HG03108 (cell line): ENCODE measurements around the gene MBNL1.
A peak's percentile ranks its signal among the peaks of the same experiment; 100 is the strongest.
"Not testable (repeated sequence)": the region's sequence is repeated elsewhere in the genome, so short reads cannot be mapped to it uniquely, and the experiment has no call there.

ENCODE experiments used
- ATAC-seq: cut with Tn5 transposase; IDR thresholded peaks from one replicate; pipeline ENCODE4 v1.9.1; 2021; ENCODE audit warnings: moderate library complexity; ENCODE audit not compliant: unreplicated experiment

The MBNL1 gene

DNA sequence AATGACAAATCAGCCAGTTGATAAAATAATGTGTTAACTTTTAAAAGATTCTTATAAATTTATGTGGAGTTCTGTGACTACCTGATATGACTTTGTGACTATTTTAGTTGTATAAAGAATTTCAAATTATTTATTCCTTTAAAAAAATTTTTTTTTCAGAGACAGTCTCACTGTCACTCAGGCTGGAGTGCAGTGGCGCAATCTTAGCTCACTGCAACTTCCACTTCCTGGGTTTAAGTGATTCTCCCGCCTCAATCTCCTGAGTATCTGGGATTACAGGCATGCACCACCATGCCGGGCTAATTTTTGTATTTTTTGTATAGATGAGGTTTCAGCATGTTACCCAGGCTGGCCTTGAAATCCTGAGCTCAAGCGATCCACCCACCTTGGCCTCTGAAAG is 48.5 kb downstream of the MBNL1 start:
- ATAC-seq: no peak

- no peak for ATAC-seq
Measured at GRCh38 chr3:152317956-152318355, 49.2 kb downstream of the MBNL1 start.

DNA sequence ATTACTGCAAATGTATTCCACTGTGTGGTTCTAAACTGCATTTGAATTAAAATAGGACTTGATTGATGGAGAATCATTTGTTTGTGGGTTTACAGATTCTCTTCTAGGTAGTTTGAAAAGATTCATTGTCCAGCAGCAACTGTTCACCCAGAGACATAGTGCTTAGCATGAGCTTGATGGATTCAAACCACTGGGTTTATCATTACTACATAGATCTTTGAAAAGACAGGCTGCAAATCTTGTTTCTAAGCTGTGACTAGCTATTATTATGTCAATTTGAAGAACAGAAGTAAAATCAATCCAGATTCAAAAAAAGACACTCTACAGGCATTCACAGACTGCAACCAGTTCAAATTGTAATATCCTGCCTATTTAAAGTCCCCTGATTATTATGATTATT is 49.8 kb downstream of the MBNL1 start:
- no peak for ATAC-seq

DNA sequence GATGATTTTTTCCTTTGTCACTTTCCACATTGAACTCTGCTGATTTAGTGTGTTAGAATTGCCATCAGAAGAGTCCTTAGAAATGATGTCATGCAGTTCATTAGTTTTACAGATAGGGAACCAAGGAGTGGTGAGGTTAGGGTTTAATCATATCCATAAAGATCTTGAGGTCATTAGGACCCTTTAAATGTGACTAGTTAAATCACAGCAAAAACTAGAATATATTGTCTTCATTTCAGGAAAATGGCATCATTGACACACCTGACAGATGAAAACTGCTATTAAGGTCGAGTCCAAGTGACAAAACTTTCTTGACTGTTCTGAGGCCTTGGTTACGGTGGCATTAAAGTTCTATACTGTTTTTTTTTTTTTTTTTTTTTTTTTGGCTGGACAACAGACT is 50.5 kb downstream of the MBNL1 start:
- no peak for ATAC-seq

- no peak for ATAC-seq
Measured at GRCh38 chr3:152319831-152320617, 51.3 kb downstream of the MBNL1 start.

DNA sequence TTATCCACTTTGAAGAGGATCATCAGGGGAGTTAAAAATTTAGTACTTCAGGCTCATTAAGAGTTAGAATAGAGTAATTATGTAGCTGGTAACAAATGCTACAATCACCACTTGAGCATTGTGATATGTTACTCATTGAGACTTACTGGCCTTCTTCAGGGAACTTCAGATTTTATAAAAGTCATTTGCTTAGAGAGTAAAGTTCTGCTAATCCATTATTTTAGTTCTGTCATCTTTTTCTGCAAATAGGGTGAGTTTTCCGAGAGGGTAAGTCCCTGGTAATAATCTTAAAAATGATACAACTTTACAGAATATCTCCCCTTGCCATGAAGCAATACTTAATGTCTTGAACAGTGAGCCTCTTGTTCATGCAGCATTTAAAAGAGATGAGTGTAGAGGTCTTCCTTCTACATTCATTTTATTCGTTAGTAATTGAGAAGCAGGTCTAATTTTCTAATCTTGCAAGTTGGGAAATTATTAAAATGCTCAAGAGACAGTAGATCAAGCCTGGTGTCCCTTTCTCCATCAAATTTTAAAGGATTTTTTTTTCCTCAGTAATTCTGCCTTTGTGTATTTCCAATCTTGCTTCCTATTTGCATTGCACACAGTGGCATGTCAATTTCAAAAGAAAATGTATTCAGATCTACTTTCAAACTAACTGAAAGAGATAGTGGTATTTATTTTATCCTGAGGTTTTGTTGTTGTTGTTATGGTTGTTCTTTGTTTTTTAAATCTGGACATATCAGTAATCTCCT is 52.6 kb downstream of the MBNL1 start:
- no peak for ATAC-seq

DNA sequence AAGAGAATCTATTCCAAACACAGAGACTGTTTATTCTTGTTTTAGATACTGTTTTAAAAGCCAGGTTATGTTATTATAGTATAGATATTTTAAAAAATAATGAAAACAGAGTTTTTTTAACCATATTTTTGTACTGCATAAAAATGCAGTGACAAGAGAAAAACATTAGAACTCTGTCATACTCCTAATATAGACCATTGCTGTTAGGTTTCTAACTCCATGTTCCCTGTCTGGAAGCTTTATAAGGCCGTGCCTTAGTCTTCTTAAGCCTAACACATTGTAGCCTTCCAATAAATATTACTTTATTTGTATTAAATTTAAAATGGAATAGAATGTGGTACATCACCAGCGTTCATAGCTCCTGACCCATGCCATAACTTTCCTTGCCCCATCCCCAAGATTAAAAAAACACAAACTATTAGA is 53.2 kb downstream of the MBNL1 start:
- no peak for ATAC-seq

- ATAC-seq: peak; percentile 56
Measured at GRCh38 chr3:152322756-152323155, 54.0 kb downstream of the MBNL1 start.

- ATAC-seq: peak; percentile 71
Measured at GRCh38 chr3:152323834-152324233, 55.1 kb downstream of the MBNL1 start.

DNA sequence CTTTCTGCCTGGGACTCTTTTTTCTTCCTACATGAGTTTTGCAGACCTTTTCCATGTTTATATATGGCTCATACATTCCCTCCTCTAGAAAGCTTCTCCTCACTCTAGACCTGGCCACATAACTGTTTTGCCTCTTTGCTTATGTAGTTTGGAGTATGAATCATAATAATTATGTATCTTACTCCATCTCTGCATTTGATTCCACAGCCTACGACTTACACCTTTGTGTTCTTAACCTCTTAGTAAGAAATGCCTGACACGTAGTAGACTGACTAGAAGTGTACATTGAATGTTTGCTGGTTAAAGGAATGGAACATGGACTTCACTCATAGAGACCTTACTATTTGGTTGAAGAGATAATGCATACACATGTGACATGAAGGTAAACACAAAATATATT is 56.4 kb downstream of the MBNL1 start:
- ATAC-seq: no peak

DNA sequence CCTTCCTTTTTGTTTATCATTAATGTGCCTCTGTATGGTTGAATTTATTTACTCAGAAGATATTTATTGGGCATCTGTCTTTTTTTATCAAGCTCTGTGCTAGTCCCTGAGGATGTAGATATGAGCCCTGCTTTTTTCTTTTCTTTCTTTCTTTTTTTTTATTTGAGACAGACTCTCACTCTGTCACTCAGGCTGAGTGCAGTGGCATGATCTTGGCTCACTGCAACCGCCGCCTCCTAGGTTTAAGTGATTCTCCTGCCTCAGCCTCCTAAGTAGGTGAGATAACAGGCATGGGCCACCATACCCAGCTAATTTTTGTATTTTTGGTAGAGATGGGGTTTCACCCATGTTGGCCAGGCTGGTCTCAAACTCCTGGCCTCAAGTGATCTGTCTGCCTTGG is 58.5 kb downstream of the MBNL1 start:
- no peak for ATAC-seq

DNA sequence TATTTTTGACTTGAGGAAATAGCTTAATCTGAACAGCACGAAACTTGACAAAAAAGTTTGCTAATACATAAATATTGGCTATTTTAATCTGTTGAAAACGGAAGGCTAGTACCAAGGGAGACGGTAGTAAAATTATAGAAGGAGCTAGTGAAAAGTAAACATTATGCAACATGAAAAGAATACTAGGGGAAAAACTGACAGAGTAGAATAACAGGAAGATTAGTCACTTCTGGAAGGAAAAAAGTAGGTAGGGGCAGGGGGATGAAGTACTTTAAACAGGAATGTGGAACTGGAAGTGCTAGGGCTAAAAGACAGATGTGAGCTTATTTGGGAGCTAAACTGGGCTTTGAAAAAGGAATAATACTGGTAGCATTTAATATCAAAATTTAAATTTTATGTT is 60.1 kb downstream of the MBNL1 start:
- ATAC-seq: no peak

DNA sequence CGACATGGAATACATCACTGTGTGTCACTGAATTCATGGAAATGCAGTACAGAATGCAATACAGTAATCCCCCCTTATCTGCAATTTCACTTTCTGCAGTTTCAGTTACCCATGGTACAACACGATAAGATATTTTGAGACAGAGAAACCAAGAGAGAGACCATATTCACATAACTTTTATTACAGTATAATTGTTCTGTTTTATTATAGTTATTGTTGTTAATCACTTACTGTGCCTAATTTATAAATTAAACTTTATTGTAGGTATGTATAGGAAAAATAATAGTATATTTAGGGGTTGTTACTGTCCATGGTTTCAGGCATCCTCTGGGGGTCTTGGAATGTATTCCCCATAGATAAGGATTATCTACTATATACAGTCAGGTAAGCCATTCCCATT is 61.8 kb downstream of the MBNL1 start:
- no peak for ATAC-seq

GRCh38 chr3:152331018-152331541 is 62.4 kb downstream of the MBNL1 start:
- ATAC-seq: no peak

DNA sequence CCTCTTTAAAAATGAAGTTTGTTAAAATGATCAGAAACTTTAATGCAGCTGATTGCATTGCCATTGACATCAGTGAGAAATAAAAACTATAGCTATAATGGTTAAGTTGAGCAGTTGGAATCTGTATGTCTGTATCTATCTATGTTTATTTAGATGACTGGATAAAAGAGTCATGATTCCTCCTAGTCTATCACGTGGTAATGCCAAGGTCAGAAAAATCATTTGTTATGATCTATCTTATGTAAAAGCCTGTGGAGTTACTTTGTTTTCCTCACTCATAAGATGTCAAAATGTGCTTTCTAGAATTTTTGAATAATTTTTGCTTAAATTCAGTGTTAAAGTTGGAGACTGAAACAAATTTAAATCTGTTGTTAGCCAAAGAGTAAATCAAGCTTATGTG is 63.3 kb downstream of the MBNL1 start:
- ATAC-seq: no peak

GRCh38 chr3:152333928-152334327 is 65.2 kb downstream of the MBNL1 start:
- ATAC-seq: no peak

DNA sequence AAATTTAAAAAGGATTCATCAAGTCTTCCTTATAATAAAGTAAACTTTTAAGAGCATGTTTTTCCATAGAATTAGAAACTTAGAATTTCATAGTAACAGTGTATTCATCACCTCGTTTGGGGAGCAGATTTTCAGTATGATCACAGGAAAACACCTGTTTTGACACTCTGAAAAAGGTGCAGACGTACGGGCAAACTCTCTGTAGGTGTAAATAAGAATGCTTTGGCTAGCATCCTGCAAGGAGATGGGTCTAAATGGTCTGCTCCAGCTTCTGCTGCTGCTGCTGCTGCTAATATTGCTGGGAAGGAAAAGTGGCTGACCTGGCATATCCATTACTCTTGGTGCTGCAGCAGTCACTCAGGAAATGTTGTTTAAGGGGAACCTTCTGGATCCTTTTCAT is 66.0 kb downstream of the MBNL1 start:
- no peak for ATAC-seq

DNA sequence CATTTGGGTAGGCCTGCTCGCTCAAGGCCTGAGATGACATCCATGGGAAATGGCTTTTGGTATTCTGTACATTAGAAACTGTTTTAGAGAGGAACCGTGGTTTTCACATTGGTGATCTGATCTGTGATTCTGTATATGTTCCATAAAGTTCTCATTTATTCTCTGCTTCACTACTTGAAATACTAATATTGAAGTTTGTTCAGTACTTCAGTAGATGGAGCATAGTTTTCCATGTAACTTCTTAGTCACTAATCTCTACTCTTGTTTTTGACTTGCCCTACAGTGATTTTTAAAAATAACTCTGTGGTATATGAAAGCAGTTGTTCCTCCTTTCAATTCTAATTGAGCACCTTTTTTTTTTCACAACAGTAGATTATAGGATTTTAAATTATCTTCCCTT is 66.5 kb downstream of the MBNL1 start:
- ATAC-seq: no peak

DNA sequence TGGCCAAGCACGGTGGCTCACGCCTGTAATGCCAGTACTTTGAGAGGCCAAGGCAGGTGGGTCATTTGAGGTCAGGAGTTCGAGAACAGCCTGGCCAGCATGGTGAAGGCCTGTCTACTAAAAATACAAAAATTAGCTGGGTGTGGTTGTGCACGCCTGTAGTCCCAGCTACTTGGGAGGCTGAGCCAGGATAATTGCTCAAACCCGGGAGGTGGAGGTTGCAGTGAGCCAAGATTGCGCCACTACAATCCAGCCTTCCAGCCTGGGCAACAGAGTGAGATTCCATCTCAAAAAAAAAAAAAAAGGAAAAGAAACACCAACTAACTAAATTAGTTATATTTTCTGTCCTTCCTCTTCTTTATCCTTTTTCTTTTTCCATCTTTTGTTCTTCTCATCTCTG is 68.6 kb downstream of the MBNL1 start:
- ATAC-seq: not testable (repeated sequence)

DNA sequence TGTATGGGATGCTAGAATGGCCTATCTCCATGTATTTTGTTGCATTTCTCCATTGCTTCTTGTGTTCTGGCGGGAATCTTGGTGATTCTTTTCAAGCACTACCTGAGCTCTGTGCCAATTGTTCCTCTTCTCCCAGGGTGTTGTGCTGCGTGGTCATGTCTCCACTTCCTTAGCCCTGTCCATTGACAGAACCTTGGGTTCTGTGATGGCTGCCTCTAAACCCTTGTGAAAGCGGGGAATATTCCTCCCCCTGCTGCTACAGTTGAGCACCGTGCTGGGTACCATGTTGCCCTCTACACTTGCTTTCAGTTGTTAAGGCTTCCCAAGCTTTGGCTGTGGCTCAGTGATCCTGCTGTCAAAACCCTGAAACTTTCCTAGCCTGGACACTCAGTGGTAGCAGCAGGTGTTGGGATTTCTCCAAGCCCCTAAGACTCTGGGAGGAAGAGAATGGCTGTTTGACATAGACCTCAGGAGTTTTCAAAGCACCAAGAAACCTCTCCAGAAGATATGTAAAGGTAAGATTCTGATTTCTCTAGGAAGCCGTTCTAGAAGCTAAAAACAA is 69.5 kb downstream of the MBNL1 start:
- no peak for ATAC-seq

GRCh38 chr3:152339881-152340505 is 71.3 kb downstream of the MBNL1 start:
- no peak for ATAC-seq
